HEK293T (cell line): ENCODE data around the gene LRRC10.
"Not testable (repeated sequence)": the region's sequence is repeated elsewhere in the genome, so short reads cannot be mapped to it uniquely, and the experiment has no call there.

Source experiments
- CTCF ChIA-PET: fragments of 350-600 bp; formaldehyde crosslinking; extraction: SDS; loops from one replicate; lab custom pipeline; 2021; ENCODE audit warnings: antibody characterized with exemption, inconsistent platforms; lab: Yijun Ruan, JAX
- POLR2A ChIA-PET: fragments of 350-600 bp; formaldehyde crosslinking; extraction: SDS; loops from one replicate; lab custom pipeline; 2020; ENCODE audit warnings: antibody characterized with exemption, inconsistent platforms; lab: Yijun Ruan, JAX
- DNase-seq: peaks from one replicate; pipeline ENCODE4 v3.0.0; 2012; ENCODE audit warnings: mixed read lengths; ENCODE audit errors: extremely low spot score
- ARNT ChIP-seq: fragments of 450-650 bp; IDR thresholded peaks from 2 replicates; pipeline ENCODE4 v1.6.1; 2017; ENCODE audit warnings: mild to moderate bottlenecking
- BHLHE40 ChIP-seq: fragments of 450-650 bp; IDR thresholded peaks from 2 replicates; pipeline ENCODE4 v1.6.1; 2016; ENCODE audit warnings: mild to moderate bottlenecking, moderate library complexity, borderline replicate concordance
- CTBP1 ChIP-seq: fragments of 450-650 bp; IDR thresholded peaks from 2 replicates; pipeline ENCODE4 v1.6.1; 2016; ENCODE audit warnings: borderline replicate concordance
- ELF4 ChIP-seq: fragments of 450-650 bp; IDR thresholded peaks from 2 replicates; pipeline ENCODE4 v1.6.1; 2017; ENCODE audit warnings: antibody characterized with exemption
- FOXA1 ChIP-seq: fragments of 450-650 bp; IDR thresholded peaks from 2 replicates; pipeline ENCODE4 v1.6.1; 2016; ENCODE audit warnings: mild to moderate bottlenecking
- FOXK2 ChIP-seq: fragments of 450-650 bp; IDR thresholded peaks from 2 replicates; pipeline ENCODE4 v1.6.1; 2016; ENCODE audit warnings: mild to moderate bottlenecking
- FOXM1 ChIP-seq: fragments of 450-650 bp; IDR thresholded peaks from 2 replicates; pipeline ENCODE4 v1.6.1; 2017; ENCODE audit warnings: mild to moderate bottlenecking, borderline replicate concordance
- HDGF ChIP-seq: fragments of 450-650 bp; IDR thresholded peaks from 2 replicates; pipeline ENCODE4 v1.6.1; 2017; ENCODE audit warnings: antibody characterized with exemption, borderline replicate concordance
- L3MBTL2 ChIP-seq: fragments of 450-650 bp; conservative IDR thresholded peaks from 2 replicates; pipeline ENCODE4 v1.6.1; 2016; ENCODE audit warnings: mild to moderate bottlenecking
- LEF1 ChIP-seq: fragments of 450-650 bp; IDR thresholded peaks from 2 replicates; pipeline ENCODE4 v1.6.1; 2017; ENCODE audit warnings: mild to moderate bottlenecking, borderline replicate concordance
- NFRKB ChIP-seq: fragments of 450-650 bp; IDR thresholded peaks from 2 replicates; pipeline ENCODE4 v1.6.1; 2016; ENCODE audit warnings: mild to moderate bottlenecking, moderate library complexity
- PKNOX1 ChIP-seq: fragments of 450-650 bp; IDR thresholded peaks from 2 replicates; pipeline ENCODE4 v1.6.1; 2016
- SP1 ChIP-seq: fragments of 450-650 bp; IDR thresholded peaks from 2 replicates; pipeline ENCODE4 v1.6.1; 2017
- SUZ12 ChIP-seq: fragments of 450-650 bp; IDR thresholded peaks from 2 replicates; pipeline ENCODE4 v1.6.1; 2016; ENCODE audit warnings: mild to moderate bottlenecking
- TARDBP ChIP-seq: fragments of 450-650 bp; IDR thresholded peaks from 2 replicates; pipeline ENCODE4 v1.6.1; 2016
- ZNF384 ChIP-seq: fragments of 450-650 bp; IDR thresholded peaks from 2 replicates; pipeline ENCODE4 v1.6.1; 2016

Gene LRRC10

GRCh38 chr12:69610126-69610525 lies 581 bp downstream of the LRRC10 start:
- POLR2A ChIA-PET = interaction anchor here (0.9 kb wide), 1 partner anchor 25 kb away, joined by 4 read pairs; the partner anchor contains the start of gene CCT2
- DNase-seq = no peak
- no peak for TF ChIP-seq ARNT
- no peak for TF ChIP-seq NFRKB
- TF ChIP-seq BHLHE40 = no peak
- no peak for TF ChIP-seq SP1
- TF ChIP-seq HDGF = no peak
- TF ChIP-seq TARDBP = no peak
- TF ChIP-seq CTBP1 = no peak
- no peak for TF ChIP-seq PKNOX1
- TF ChIP-seq ELF4 = no peak
- no peak for TF ChIP-seq FOXA1
- TF ChIP-seq ZNF384 = no peak
- no peak for TF ChIP-seq LEF1
- TF ChIP-seq L3MBTL2 = no peak
- TF ChIP-seq FOXM1 = no peak
- TF ChIP-seq FOXK2 = no peak
- no peak for TF ChIP-seq SUZ12
- CTCF ChIA-PET = interaction anchor here (0.6 kb wide), 1 partner anchor 253 kb away, joined by 4 read pairs; no protein-coding TSS in a partner anchor

GRCh38 chr12:69608114-69608513 lies 2.6 kb downstream of the LRRC10 start:
- DNase-seq = no peak

GRCh38 chr12:69604275-69604674 lies 6.4 kb downstream of the LRRC10 start:
- CTCF ChIA-PET, DNase-seq, POLR2A ChIA-PET: not testable (repeated sequence)

More at GRCh38 chr12:69608114-69608513, 2.6 kb downstream of the LRRC10 start:
- ChIA-PET POLR2A (no interaction called here), CTCF (interaction anchor here (0.7 kb wide), 1 partner anchor 60 kb away, joined by 3 read pairs; no protein-coding TSS in a partner anchor)
- no peak for TF ChIP-seq PKNOX1
- TF ChIP-seq CTBP1 = no peak
- no peak for TF ChIP-seq BHLHE40
- TF ChIP-seq TARDBP = no peak
- TF ChIP-seq FOXA1 = no peak
- TF ChIP-seq L3MBTL2 = no peak
- TF ChIP-seq LEF1 = no peak
- no peak for TF ChIP-seq ELF4
- no peak for TF ChIP-seq ARNT
- TF ChIP-seq HDGF = no peak

- DNase-seq, CTCF ChIA-PET, POLR2A ChIA-PET: not testable (repeated sequence)
Observed at GRCh38 chr12:69603556-69603955, 7.2 kb downstream of the LRRC10 start.

GRCh38 chr12:69602954-69603353 lies 7.8 kb downstream of the LRRC10 start:
- POLR2A ChIA-PET = no interaction called here
- no peak for DNase-seq
- CTCF ChIA-PET = no interaction called here
- TF ChIP-seq BHLHE40 (no peak), ELF4 (no peak), PKNOX1 (no peak), FOXM1 (no peak), FOXA1 (no peak), ZNF384 (no peak), FOXK2 (no peak), TARDBP (no peak), HDGF (no peak), CTBP1 (no peak), SUZ12 (no peak), LEF1 (no peak), NFRKB (no peak), SP1 (no peak)

GRCh38 chr12:69601962-69602685 lies 8.6 kb downstream of the LRRC10 start:
- TF ChIP-seq ZNF384 (0 out of 2 replicates have a peak, but pooled peaks have one; percentile 13), SP1 (no peak)
- CTCF ChIA-PET = no interaction called here
- DNase-seq = no peak
- POLR2A ChIA-PET = no interaction called here

GRCh38 chr12:69600804-69601203 lies 9.9 kb downstream of the LRRC10 start:
- TF ChIP-seq HDGF = no peak
- TF ChIP-seq FOXA1 = no peak
- no peak for TF ChIP-seq CTBP1
- no peak for TF ChIP-seq ELF4
- TF ChIP-seq ARNT = no peak
- TF ChIP-seq BHLHE40 = no peak
- POLR2A ChIA-PET = interaction anchor here (1.3 kb wide), 1 partner anchor 15 kb away, joined by 4 read pairs; the partner anchor contains the start of gene CCT2
- DNase-seq = no peak
- CTCF ChIA-PET = interaction anchor here (0.6 kb wide), 1 partner anchor 19 kb away, joined by 3 read pairs; no protein-coding TSS in a partner anchor
